ENCODE results near the gene BLOC1S6.

The BLOC1S6 gene

DNA sequence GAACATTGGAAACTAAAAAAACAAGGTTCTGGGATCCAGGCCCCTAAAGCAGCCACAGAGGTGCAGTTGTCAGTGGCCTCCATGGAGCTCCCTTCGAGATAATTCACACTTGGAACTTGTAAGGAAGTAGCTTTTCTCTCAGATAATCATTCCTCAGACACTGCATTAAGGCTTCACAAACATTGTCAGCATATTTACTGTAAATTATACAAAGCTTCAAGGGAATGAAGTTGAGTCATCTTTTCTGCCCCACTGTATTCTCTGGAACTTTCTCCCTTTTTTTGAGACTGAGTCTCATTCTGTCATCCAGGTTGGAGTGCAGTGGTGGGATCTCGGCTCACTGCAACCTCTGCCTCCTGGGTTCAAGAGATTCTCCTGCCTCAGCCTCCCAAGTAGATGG lies 7.1 kb downstream of the BLOC1S6 start:
- TF ChIP-seq, protein P1, sequence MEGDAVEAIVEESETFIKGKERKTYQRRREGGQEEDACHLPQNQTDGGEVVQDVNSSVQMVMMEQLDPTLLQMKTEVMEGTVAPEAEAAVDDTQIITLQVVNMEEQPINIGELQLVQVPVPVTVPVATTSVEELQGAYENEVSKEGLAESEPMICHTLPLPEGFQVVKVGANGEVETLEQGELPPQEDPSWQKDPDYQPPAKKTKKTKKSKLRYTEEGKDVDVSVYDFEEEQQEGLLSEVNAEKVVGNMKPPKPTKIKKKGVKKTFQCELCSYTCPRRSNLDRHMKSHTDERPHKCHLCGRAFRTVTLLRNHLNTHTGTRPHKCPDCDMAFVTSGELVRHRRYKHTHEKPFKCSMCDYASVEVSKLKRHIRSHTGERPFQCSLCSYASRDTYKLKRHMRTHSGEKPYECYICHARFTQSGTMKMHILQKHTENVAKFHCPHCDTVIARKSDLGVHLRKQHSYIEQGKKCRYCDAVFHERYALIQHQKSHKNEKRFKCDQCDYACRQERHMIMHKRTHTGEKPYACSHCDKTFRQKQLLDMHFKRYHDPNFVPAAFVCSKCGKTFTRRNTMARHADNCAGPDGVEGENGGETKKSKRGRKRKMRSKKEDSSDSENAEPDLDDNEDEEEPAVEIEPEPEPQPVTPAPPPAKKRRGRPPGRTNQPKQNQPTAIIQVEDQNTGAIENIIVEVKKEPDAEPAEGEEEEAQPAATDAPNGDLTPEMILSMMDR (IDR thresholded peaks at IDR 0.05): no peak

- TF ChIP-seq, protein P1 (IDR thresholded peaks at IDR 0.05): no peak
Observed at GRCh38 chr15:45594835-45595530, 7.8 kb downstream of the BLOC1S6 start.

GRCh38 chr15:45603881-45604280 lies 16.7 kb downstream of the BLOC1S6 start:
- TF ChIP-seq, protein P1 (IDR thresholded peaks at IDR 0.05): no peak

DNA sequence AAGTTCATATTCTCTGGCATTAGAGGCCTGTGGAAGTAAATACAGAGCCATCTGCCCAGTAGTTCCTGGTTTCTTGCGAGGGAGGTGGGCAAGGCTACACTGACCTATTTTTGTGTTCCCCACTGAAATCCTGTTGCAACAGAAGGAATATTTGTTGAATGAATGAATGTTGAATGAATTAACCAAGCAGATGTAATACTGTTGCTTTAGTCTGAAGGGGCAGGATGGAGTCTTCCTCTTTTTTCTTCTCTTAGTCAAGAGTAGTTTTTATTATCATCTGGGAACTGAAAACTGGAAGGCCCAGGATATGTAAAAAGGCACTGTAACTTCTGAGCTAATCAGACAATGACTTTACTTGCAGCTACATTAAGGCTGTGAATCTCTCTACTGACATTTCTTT lies 17.1 kb downstream of the BLOC1S6 start:
- TF ChIP-seq, protein P1 (IDR thresholded peaks at IDR 0.05): no peak

DNA sequence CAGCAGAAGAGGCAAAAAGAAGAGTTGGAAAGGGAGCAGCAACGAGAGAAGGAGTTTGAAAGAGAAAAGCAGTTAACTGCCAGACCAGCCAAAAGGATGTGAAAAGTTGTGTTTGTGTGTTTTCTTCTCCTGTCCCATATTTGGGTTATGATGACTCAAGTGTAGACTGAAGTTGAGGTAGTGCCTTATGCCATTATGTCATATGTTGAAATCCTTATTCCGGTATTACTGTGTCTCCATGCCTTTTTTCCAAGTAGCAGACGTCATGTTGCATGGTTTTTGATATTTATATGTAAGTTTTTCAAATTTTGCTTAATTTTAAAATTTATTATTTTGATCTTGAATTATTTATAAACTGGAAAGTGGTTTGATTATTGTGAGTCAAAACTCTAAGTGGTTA lies 19.2 kb downstream of the BLOC1S6 start:
- TF ChIP-seq, protein P1 (IDR thresholded peaks at IDR 0.05): no peak

- TF ChIP-seq, protein P1 (IDR thresholded peaks at IDR 0.05): no peak
Observed at GRCh38 chr15:45606841-45607240, 19.7 kb downstream of the BLOC1S6 start.

GRCh38 chr15:45611305-45611704 lies 24.1 kb downstream of the BLOC1S6 start:
- TF ChIP-seq, protein P1 (IDR thresholded peaks at IDR 0.05): peak; percentile 55

Data from LNCAP (cell line).